COLO829 (cell line): ENCODE measurements around the gene SMCO4.

ENCODE experiments used
- DNase-seq: peaks from one replicate; pipeline ENCODE4 v3.0.0; 2012; ENCODE audit warnings: low spot score

Gene SMCO4

DNA sequence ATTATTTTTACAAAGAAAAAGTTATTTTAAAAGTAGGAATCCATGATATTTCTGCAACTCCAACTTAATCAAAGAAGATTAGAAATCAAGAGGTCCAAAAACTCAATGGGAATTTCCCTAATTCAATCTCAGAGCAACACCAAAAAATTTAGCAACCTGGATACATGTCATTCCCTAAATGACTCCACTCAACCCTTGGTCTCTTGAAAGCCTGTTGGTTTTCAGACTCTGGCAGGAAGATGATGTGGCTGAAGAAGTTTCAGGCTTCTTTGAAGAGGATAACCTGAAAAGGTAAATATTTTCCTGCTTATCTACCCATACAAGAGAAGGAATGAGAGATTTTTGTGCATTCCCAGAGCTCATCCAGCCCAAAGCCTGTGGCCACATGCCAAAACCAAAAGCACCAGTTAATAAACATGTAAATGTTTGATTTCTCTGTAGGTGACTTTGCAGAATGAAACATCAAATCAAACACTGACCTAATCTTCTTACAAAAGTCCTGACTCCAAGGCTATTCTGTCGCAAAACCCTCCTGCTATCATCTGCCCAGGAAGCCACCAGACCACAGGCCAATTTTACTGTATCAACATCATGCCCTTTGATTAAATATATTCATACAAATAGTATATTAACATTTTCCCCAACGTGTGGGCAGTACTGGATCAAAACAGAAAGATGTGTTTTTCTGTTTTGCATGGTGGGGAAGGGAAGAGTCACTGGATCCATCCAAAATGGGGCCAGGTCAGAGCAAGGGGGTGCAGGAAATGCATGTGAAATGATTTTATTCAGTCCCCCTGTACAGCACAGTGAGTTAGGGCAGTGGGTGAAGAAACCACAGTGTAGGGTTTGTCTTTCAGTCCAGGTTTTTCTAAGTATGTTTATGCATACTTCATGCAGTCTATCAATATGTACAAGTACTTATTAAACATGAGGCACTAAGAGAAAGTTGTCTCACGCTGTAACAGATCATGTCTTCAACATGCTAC is 38.8 kb downstream of the SMCO4 start:
- DNase-seq: no peak

GRCh38 chr11:93501856-93502255 is 41.3 kb downstream of the SMCO4 start:
- DNase-seq: no peak

DNA sequence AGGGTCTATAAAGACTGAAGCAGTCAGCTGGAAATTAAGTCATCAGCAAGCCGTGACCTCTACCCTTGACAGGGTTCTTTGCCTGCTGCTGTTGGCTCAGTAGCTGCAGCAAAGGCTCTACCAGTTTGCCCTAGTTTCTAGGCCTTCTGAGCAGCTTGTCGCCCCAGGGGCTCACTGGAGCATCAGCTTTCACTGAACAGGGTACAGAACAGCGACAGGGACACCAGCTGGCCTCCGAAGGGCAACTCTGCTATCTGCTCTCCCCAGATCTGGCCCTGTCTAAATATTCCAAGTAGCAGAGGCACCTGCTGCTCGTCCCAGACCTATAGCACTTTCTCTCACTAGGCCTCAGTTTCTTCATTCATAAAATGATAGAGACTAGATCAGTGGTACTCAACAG is 42.4 kb downstream of the SMCO4 start:
- no peak for DNase-seq

DNA sequence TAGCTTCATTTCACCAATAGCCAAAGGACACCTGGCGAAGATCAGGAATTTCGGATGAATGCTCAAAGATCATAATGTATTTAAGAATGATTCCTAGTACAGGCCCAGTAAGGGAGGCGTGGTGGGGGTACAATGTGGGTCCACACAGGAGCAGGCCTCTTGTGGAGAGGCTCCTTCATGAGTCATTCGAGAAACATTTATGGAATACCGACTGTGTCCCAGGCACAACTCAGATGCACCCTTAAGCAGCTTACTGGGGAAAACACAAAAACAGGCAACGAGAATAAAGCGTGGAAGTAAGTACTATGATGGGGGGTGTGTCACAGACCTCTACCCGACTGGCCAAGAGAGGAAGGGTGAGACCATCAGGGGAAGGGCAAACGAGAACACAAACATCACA is 44.5 kb downstream of the SMCO4 start:
- DNase-seq: peak; percentile 5

DNA sequence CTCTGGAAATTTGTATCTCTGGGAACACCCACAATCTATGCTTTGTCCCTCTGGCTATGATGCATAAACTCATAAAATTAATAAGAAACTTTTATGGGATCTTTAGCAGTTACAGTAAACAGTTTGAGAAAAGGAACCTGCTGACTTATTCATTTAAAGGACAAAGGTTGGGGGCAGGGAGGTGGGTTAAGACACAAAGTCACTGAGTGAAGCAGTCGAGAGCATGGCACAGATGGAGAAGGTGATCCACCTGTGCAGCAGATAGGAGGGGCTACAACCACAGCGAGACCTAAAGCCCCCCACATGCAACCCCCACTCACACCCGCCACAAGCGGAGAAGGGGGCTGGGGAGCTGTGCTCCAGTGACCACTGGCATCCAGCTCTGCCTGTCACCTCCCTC is 45.0 kb downstream of the SMCO4 start:
- DNase-seq: no peak

GRCh38 chr11:93497596-93497995 is 45.6 kb downstream of the SMCO4 start:
- no peak for DNase-seq

- DNase-seq: no peak
These were observed 48.8 kb downstream of the SMCO4 start for GRCh38 chr11:93494357-93494756.

DNA sequence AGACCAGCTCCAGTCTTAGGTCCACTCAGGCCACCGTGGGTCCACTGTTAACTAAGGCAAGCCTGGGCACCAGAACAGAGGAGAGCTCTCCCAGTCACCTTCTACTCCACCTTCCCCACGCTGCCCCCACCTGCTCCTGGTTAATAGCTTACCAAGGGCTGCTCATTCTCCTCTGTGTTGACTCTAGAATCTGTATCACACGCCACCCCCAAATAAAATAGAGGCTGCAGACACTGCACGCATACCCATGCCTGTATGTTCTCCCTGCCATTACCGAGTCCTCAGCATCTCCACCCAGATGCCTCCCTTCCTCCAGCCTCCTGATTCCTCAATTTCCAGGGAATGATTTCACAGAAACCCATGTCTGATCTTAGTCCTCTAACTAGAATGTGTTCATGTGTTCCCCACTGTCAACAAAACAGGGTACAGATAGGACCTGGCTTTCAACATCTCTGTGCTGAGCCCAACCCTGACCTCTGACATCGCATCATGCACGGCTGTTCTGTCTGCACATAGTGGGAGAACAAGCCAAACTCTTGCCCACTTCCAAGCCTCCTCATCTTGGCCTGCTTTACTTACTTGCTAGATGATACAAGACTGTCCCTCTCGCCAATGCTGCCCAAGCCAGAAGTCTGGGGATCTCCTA is 49.8 kb downstream of the SMCO4 start:
- no peak for DNase-seq

- DNase-seq: no peak
These were observed 50.5 kb downstream of the SMCO4 start for GRCh38 chr11:93492464-93493251.

DNA sequence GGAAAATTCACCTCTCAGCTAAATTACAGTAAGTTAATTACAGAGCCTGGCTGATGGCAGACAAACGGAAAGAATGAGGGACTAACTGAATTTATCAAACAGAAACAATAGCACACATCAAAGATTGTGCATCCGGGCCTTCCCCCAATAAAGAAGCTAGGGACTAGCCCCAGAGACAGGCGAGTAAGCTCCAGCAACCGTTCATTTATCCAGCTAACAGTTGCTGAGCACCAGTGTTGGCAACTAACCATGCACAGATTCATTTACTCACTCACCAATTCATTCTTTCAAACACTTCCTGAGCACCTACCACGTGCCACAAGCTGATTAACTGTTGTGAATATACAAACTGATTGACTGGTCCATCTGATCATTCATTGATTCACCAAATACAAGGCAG is 51.2 kb downstream of the SMCO4 start:
- no peak for DNase-seq

- no peak for DNase-seq
These were observed 52.1 kb downstream of the SMCO4 start for GRCh38 chr11:93490996-93491618.

DNA sequence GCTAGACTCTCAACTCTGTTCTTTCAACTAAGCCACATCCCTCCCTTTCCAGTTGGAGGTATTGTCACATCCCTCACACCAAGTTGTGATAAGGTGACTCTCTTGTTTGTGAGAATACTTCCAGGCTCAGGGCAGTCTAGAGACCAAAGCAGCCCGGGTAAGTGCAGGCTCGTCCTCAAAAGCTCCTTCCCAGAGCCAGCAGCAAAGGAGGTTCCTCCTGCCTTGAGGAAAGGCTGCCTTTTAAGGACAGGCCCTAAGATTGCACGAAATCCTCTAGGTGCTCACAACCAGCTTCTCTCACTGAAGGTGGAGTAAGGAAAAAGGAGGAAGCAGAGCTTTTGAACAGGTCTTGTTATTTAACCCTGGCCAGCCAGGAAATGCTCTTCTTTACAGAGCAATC is 53.4 kb downstream of the SMCO4 start:
- no peak for DNase-seq

DNA sequence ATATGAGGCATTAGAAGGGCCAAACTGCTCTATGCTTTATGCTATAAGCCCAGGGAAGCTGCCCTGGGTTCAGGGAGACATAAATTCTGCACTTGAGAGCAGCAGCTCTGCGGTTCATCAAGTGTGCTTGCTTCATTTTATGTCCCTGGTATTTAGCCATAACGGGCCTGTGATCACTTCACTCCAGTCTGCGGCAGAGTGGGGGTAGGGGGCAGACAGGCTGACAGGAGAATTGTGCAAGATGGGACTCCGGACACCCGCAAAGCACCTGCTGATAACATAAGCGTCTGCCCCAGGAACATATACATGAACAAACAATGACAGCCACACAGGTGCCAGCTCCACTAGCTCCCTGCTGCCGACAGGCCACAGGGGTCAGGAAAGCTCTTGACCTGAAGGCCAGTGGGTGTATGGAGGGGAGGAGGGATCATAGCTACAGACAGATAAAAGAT is 56.1 kb downstream of the SMCO4 start:
- DNase-seq: no peak

DNA sequence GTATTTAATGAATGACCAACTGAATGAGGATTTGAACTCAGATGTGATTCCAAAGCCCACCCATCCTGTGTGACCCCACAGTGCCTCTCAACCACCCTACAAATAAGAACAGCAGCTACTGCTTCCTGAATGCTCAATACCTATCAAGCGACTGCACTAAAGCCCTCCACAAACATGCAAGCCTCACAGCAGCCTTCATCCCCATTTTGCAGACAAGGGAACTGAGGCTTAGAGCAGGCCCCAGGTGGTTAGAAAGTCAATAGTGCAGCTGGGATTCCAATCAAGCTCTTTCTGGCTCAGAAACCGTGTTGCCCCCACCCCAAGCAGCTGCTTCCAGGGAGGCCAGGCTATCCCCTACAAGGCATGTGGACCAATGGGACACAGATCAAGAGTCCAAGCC is 57.2 kb downstream of the SMCO4 start:
- DNase-seq: no peak

- no peak for DNase-seq
These were observed 58.5 kb downstream of the SMCO4 start for GRCh38 chr11:93484716-93485115.

DNA sequence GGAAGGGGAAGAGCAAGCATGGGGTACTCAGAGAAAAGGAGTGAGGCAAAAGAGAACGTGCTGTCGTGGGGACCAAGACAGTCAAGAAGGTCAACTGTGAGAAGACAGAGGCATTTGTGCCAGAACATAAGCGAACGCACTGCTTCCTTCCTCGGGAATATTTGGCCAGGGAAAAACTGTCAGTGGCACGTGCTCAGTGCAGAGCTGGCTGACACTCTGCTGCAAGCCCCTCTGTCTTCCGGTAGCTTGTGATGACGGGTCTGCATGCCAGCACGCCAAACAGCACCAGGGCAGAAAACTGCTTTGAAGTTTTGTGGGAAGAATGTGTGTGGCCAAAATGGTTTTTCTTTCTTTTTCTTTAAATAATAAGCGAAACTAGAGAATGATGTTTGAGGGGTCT is 60.6 kb downstream of the SMCO4 start:
- DNase-seq: no peak

DNA sequence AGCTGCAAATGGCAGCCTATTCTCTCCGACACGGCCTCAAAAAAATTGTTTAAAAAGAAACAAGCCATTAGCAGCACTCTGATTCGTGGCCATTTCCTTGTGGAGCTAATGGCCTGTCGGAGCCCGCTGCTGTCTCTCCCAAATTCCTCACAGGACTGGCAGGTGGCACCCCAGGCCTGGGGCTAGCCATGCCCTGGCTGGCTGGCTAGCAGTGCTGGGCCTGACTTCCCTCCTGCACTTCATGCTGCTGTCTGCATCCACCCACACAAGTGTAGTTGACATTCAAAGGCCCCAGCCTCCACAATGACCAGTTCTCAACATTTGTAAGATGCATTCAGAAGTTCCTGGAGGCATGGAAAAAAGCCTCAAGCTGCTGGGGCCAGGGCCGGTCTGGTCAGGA is 61.5 kb downstream of the SMCO4 start:
- DNase-seq: peak; percentile 10

GRCh38 chr11:93481279-93481678 is 61.9 kb downstream of the SMCO4 start:
- no peak for DNase-seq

DNA sequence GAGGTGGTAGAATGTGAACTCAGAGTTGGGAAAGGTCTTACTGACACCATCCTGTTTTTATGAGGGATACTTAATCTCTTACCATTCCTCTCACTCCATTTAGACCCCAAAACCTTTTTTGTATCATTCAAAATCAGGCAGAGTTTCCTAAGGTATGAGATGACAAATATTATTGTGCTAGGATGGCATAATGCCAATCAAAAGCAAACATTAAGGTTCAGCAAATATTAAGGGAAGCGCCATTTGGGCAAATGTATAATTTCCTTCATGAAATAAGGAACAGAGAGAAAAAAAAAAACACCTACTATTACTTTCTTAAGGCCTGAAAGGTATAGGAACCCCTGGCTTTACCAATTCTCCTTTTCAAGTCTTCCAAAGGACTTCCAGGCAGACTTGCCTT is 62.4 kb downstream of the SMCO4 start:
- DNase-seq: no peak

DNA sequence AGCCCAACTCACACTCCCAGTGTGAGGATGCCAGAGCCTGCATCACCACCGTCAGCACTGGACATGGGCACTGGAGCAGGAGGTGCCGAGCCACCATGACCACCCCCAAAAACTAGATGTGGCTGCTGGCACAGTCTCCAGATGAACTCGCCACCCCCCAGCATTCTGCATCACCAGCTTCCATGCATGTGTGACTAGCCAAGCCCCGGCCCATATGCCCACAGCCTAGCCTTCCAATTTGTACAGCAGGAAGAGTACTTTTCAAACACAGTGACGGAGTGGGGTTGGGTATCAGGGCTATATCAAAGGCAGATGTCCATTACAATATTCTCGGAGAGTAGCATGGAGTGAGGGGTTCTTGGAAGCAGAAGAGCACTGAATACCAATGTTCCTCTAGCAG is 62.9 kb downstream of the SMCO4 start:
- no peak for DNase-seq

GRCh38 chr11:93478841-93479240 is 64.3 kb downstream of the SMCO4 start:
- DNase-seq: no peak

GRCh38 chr11:93477684-93478234 is 65.4 kb downstream of the SMCO4 start:
- DNase-seq: no peak
